Measurements from ENCODE around the gene SPOCK2.

The SPOCK2 gene

DNA sequence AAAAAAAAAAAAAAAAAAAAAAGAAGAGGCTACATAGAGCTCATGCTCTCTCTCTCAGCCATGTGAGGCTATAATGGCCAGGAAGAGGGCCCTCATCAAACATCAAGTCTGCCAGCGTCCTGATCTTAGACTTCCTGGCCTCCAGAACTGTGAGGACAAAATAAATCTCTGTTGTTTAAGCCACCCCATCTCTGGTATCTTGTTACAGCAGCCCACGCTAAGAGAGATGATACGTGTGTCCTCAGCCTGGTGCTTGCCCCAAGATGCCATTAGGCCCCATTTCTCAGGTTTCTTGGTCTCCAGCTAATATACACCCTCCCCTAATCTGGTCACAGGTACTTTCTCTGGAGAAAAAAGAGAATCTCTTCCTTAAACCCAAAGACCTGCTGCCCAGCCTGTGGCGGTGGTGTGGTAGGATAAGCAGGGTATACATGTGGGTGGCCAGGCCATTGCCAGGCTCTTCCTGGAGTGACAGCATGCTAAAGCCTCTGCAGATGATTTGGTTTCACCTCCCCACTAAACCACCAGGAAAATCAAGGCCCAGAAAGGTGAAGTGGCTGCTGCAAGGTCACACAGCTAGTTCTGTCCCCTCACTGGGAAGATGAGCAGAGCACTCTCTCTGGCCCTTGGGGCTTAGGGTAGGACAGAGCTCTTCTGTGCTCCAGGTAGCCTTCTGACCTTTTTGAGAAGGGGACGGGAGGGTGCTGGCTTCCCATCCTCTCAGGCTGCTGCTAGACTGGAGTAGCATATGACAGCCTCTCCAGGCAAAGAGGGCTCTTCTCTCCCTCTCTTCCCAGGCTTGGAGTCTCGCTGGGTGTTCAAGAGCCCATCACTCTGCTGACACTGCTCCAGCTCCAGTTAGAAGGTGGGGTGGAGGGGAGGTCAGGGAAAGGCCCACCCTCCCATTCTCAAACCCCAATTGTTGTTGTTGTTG lies 5.2 kb downstream of the SPOCK2 start:
- no peak for DNase-seq (ENCODE audit: low read depth)
- no peak overlapping the region for H3K4me3 ChIP-seq (ENCODE audit: control insufficient read depth, low read depth, low read length)
- TF ChIP-seq, protein P1, sequence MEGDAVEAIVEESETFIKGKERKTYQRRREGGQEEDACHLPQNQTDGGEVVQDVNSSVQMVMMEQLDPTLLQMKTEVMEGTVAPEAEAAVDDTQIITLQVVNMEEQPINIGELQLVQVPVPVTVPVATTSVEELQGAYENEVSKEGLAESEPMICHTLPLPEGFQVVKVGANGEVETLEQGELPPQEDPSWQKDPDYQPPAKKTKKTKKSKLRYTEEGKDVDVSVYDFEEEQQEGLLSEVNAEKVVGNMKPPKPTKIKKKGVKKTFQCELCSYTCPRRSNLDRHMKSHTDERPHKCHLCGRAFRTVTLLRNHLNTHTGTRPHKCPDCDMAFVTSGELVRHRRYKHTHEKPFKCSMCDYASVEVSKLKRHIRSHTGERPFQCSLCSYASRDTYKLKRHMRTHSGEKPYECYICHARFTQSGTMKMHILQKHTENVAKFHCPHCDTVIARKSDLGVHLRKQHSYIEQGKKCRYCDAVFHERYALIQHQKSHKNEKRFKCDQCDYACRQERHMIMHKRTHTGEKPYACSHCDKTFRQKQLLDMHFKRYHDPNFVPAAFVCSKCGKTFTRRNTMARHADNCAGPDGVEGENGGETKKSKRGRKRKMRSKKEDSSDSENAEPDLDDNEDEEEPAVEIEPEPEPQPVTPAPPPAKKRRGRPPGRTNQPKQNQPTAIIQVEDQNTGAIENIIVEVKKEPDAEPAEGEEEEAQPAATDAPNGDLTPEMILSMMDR (conservative IDR thresholded peaks at IDR 0.05; ENCODE audit: control insufficient read depth, insufficient read depth, low read depth, low read length): no peak

DNA sequence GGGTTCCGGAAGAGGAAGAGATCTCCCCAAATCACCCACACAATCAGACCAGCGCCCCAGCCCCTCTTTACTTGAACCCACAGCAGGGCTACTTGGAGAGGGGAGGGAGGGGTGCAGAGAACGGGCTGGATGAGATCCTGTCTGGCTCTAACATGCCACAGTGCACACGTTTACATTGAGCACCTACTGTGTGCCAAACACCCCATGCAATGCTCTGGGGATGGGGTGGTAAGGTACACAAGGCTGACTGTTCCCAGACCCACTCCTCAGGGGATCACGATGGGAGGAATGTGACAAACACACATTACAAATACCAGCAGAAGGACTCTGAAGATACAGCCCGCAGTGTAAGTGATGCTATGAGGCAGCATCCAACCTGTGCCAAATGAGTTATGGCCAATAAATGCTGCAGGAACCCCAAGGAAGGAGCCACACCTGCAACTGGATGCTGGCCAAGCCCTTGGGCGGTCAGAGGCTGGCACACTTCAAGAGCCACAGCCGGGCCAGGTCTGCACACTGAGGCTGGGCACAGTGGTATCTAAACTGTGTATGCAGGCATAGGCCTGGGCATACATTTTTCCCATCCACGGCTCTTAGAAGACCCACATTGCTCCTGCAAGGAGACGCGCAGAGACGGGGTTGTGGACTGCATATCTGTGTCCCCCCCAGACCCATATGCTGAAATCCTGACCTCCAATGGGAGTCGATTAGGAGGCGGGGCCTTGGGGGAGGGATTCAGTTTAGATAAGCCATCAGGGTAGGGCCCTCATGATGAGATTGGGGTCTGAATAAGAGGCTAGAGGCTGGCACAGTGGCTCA lies 6.4 kb downstream of the SPOCK2 start:
- DNase-seq (ENCODE audit: low read depth): no peak

DNA sequence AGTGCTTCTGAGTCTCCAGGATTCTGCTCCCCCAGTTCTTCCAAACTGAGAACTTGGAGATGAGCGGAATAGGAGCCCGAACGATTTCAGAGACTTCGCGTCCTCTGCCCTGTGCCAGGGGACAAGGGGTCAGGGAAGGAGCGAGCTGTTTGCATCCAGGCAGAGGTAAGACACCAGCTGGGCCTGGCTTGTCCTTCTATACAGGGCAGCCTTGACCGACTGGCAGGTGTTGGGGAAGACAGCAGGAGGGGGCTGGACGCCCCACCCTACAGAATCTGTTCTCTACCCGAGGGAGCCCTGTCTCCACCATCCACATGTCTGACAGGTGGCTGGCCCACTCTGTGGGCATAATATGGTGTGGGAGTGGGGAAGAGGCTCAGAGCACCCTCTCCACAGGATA lies 7.1 kb downstream of the SPOCK2 start:
- TF ChIP-seq, protein P1 (conservative IDR thresholded peaks at IDR 0.05; ENCODE audit: control insufficient read depth, insufficient read depth, low read depth, low read length): no peak
- no peak for DNase-seq (ENCODE audit: low read depth)
- H3K4me3 ChIP-seq (ENCODE audit: control insufficient read depth, low read depth, low read length): no peak overlapping the region

More for the DNA sequence above, 6.4 kb downstream of the SPOCK2 start:
- TF ChIP-seq, protein P1 (conservative IDR thresholded peaks at IDR 0.05; ENCODE audit: control insufficient read depth, insufficient read depth, low read depth, low read length): no peak
- H3K4me3 ChIP-seq (ENCODE audit: control insufficient read depth, low read depth, low read length): no peak overlapping the region

DNA sequence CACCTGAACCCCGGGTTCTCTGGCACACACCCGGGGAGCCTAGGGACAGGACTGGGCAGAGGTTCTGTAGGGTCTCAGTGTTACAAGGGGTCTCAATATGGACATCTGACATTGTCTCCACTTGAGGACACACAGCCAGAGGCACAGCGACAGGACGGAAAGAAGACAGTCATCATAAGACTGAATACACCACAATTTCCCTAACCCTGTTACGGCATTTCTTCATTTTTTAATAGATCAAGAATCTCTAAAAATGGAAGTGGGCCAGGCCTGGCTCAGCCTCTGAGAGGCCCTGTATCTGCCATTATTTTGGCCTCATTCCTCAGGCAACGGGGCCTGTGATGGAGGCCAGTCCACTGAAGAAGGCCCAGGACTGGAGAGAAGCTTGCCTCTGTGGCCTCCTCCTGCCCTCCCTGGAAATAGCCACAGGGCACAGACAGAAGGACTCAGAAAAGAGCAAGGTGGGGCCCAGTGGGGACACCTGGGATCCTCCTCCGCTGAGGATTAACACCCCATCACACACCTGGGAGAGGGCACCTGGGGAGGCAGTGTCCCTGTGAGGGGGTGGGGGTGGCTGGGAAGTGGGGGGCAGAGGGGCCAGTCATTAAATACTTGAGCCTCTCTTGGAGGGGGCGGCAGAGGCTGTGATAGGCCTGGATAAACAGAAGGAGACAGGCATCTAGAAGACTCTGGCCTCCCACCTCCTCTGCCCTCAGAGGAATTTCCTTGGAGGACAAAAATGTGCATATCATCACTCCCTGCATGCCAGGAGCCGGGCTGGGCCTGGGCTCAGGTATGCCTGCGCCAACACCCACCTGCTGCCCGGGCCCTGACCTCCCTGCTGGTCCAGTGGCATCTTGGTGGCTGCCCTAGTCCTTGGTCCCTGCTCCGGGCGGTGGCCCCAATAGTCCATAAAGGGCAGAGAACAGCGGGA lies 8.0 kb downstream of the SPOCK2 start:
- no peak overlapping the region for H3K4me3 ChIP-seq (ENCODE audit: control insufficient read depth, low read depth, low read length)

DNA sequence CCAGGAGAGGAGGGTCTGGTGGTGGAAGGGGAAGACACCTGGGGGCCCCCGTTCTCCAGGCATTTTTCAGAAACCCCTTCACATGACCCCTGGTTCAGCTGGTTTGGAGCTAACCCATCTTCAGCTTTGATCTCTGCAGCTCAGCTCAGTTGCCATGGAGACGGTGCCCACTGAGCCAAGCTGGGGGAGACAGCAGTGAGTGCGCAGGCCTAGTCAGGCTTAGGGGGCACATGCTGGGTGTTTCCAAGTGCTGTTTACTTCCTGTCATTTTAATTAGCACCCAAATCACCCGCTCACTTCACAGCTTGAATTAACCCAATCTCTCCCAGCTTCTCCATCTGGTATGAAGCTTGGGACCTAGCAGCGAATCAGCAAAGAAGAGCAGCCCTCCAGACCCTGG lies 9.0 kb downstream of the SPOCK2 start:
- TF ChIP-seq, protein P1 (conservative IDR thresholded peaks at IDR 0.05; ENCODE audit: control insufficient read depth, insufficient read depth, low read depth, low read length): no peak
- H3K4me3 ChIP-seq (ENCODE audit: control insufficient read depth, low read depth, low read length): no peak overlapping the region
- DNase-seq (ENCODE audit: low read depth): no peak

More for the DNA sequence above, 8.0 kb downstream of the SPOCK2 start:
- DNase-seq (ENCODE audit: low read depth): no peak
- TF ChIP-seq, protein P1 (conservative IDR thresholded peaks at IDR 0.05; ENCODE audit: control insufficient read depth, insufficient read depth, low read depth, low read length): no peak
